ENCODE measurements around the gene STUB1. TPM values are rescaled to one million over a fixed set of nuclear protein-coding genes. Genes with fewer than 3 reads are reported as not detected.

STUB1 gene
- 86.9 to 131 TPM (median 117 TPM) in 5 replicates for total RNA-seq (2022; extraction: Qiagen RNA extraction; ENCODE audit: low read depth)

GRCh38 chr16:679814-680624, at the start of gene STUB1:
Gene STUB1, plus strand, starts transcription at chr16:680410. Its CDS starts 116 bp downstream, at chr16:680526.

GRCh38 chr16:630815-631405, 49.3 kb upstream of the STUB1 start, which contains the start of gene WFIKKN1:
Gene WFIKKN1, plus strand, starts transcription at chr16:630985. Its CDS starts 269 bp downstream, at chr16:631254.

GRCh38 chr16:636206-637080, 43.8 kb upstream of the STUB1 start, which contains the start of gene METTL26:
Gene METTL26, minus strand, starts transcription at chr16:636305. Its CDS starts 15 bp downstream, at chr16:636290.

DNA sequence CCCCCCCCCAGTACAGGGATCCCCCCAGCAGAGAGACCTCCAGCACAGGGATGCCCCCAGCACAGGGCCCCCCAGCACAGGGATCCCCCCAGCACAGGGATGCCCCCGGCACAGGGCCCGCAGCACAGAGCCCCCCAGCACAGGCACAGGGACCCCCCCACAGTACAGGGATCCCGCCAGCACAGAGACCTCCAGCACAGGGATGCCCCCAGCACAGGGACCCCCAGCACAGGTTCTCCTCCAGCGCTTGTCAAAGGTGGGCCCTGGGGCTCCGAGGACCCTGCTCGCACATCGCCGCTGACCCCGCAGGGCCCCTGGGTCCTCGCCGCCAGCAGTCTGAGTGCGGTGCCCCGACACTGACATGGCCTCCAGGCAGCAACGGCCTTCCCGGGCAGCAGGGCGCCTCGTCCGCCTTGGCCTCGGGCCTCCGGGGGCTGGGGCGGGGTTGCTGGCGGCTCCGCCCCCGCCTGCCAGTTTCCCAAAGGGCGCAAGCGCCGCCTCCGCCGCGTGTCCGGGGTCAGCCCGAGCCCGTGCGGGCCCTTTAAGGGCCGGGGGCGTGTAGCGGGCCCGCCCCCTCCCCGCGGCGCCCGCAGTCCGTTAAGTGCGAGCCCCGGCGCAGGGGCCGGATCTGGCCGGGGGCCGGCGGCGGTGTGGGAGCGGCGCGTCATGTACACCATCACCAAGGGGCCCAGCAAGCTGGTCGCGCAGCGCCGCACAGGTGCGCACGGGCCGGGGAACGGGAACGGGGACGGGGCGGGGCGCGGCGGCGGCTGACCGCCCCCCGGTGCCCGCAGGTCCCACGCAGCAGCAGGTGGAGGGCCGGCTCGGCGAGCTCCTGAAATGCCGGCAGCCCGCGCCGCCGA, 38.7 kb upstream of the STUB1 start, which contains the start of gene MCRIP2:
Gene MCRIP2 (plus strand): TSS at position 503 of the 863 bp plus-strand sequence. CDS start 164 bp downstream, at position 667.

GRCh38 chr16:648781-649589, 31.2 kb upstream of the STUB1 start, which contains the start of gene WDR90:
Gene WDR90, plus strand, starts transcription at chr16:649365. Its CDS starts 52 bp downstream, at chr16:649417.

GRCh38 chr16:667780-668518, 12.3 kb upstream of the STUB1 start, which contains the start of gene RHOT2:
Gene RHOT2, plus strand, starts transcription at chr16:668132. Its CDS starts 68 bp downstream, at chr16:668200.

DNA sequence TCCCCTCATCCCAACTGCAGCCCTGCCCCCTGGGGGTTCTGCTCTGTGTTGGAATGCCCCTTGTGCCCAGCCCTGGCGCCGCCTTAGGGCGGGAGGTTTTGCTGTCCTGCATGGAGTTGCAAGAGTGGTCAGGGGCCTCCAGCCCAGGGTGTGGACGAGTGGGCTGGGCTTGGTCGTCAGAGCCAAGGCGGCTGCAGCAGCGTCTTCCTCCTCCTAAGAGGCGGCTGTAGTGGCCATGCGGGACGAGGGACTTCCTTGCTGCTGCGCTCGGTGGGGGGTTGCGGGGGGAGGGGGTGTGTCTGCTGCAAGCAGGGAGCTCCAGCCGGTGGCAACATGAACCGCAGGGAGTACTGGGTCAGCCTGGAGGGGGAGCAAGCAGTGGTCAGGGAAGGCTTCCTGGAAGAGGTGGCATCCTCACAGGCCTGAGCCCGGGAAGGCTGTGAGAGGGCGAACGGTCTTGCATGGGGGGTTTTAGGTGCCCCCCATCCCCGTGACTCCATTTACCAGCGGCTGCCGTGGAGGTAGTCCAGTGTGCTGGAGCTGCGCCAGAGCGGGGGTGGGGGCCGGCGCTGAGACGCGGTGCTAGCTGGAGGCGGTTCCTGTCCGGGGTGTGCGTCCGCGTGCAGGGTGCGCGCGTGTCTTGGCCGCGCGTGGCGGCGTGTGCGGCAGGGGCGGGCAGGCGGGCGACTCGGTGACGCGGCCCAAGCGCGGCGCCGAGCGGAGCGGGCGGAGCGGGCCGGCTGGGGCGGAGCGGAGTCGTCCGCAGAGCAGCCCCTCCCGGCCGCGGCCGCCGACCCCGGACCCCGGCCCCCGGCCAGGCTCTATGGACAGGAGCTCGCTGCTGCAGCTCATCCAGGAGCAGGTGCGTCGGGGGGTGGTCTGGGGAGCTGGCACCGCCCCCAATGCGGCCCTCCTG, 5.0 kb upstream of the STUB1 start, which contains the start of gene RHBDL1:
Gene RHBDL1 (plus strand): TSS at position 704 of the 916 bp plus-strand sequence. CDS start 120 bp downstream, at position 824.

GRCh38 chr16:684071-684794, 4.0 kb downstream of the STUB1 start, which contains the start of gene JMJD8:
Gene JMJD8, minus strand, starts transcription at chr16:684334. Its CDS starts 15 bp downstream, at chr16:684319.

DNA sequence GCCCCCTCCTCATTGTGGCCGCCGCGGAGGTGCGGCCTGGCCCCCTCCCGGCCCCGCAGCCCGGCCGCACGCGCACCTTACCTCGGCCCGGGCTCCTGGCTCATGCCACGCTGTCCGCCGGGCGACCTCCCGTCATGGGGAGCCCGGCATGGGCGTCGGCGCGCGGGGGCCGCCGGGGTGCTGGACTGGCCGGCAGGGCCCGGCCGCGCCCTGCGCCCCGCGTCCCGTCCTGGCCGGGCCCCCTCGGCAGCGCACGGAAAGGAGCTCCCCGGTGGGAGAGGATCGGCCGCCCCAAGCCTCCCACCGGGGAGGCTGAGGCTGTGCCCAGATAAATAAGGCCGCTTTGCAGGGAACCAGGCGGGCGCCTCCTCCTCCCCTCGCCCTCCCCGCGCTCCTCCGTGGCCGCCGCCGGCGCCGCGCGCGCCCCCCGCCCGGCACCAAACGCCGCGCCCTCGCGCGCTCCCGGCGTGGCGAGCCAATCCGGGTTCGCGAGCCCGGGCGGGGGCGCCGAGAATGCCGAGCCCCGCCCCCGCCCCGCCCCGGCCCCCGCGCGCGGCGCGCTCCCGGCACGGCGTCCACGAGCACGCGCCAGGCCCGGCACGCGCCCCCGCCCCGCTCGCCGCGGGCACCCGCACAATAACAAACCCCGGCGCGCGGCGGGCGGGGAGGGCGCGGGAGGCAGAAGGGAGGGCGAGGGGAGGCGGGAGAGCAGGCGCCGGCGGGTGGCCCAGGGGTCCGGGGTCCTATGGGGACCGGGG, 25.4 kb downstream of the STUB1 start, which contains the start of gene FBXL16:
Gene FBXL16 (minus strand): TSS at position 371 of the 758 bp plus-strand sequence. CDS start 8,396 bp downstream, outside the sequence.

GRCh38 chr16:714558-715476, 34.6 kb downstream of the STUB1 start, which contains the start of gene METRN:
Gene METRN, plus strand, starts transcription at chr16:715118. Its CDS starts 172 bp downstream, at chr16:715290.

DNA sequence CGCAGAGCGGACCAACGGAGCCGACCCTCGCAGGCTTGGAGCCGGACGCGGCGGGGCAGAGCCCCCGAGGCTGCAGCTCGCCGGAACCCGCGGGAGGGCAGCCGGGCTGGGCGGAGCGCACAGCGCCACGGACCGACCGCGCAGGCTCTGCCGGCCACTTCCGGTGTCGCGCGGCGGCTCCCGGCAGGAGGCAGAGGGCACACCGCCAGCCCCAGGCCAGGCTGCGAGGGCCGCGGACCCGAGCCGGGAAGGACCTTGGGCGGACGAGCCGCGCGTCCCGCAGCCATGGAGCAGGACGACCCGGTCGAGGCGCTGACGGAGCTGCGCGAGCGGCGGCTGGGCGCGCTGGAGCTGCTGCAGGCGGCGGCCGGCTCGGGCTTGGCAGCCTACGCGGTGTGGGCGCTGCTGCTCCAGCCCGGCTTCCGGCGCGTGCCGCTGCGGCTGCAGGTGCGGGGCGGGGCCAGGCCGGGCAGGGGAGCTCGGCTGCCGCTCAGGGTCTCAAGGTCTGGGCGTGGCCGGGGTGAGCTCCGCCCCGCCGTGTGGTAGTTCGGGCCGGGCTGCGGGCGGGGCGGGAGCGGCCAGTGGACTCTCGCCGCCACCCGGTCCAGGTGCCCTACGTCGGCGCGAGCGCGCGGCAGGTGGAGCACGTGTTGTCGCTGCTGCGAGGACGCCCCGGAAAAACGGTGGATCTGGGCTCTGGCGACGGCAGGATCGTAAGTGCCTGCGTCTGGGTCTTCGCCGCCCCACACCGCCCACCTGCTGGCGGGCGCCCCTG, 41.0 kb downstream of the STUB1 start, which contains the start of gene ANTKMT:
Gene ANTKMT (plus strand): TSS at position 157 of the 775 bp plus-strand sequence. CDS start 129 bp downstream, at position 286.

GRCh38 chr16:726438-727290, 46.5 kb downstream of the STUB1 start, which contains the start of the genes CCDC78 and HAGHL:
Gene CCDC78, minus strand, starts transcription at chr16:726443. Its CDS starts 76 bp downstream, at chr16:726367.
Gene HAGHL, plus strand, starts transcription at chr16:727106. Its CDS starts 404 bp downstream, at chr16:727510.

